Mesothelial cell of epicardium (in vitro differentiated cells): ENCODE data around the gene UTS2B. TPM values are rescaled to one million over a fixed set of nuclear protein-coding genes. Genes with fewer than 3 reads are reported as not detected.

Source experiments
- DNase-seq, 2 experiments: peaks; one replicate each; pipeline ENCODE4 v3.0.0; 2021; ENCODE audit warnings: low spot score in 2 of 2; ENCODE audit not compliant: unreplicated experiment in 2 of 2
- H3K27ac Mint-ChIP-seq: 2 replicates; pipeline ENCODE4 v1.8.0; 2021; ENCODE audit warnings: mixed read lengths
- H3K27me3 Mint-ChIP-seq: 2 replicates; pipeline ENCODE4 v1.8.0; 2021; ENCODE audit warnings: low read depth, mixed read lengths
- H3K36me3 Mint-ChIP-seq: 2 replicates; pipeline ENCODE4 v1.8.0; 2021; ENCODE audit warnings: mixed read lengths
- H3K4me1 Mint-ChIP-seq: 2 replicates; pipeline ENCODE4 v1.8.0; 2021; ENCODE audit warnings: mixed read lengths
- H3K4me3 Mint-ChIP-seq: 2 replicates; pipeline ENCODE4 v1.8.0; 2021; ENCODE audit warnings: mild to moderate bottlenecking, moderate library complexity, mixed read lengths
- H3K9me3 Mint-ChIP-seq: 2 replicates; pipeline ENCODE4 v1.8.0; 2021; ENCODE audit warnings: mixed read lengths
- total RNA-seq: library from RNA; stranded (reverse); gene quantifications from 3 replicates; pipeline ENCODE4 v1.2.1, GENCODE V29; 2021
- TF ChIP-seq, protein P1 (sequence below): fragments of 200-600 bp; sonication (generic); IDR thresholded peaks from one replicate; pipeline ENCODE4 v1.5.0; 2021; ENCODE audit warnings: antibody characterized with exemption; ENCODE audit not compliant: unreplicated experiment

The UTS2B gene
- total RNA-seq, 1 donor from 2014 or later, result 0.60 TPM

DNA sequence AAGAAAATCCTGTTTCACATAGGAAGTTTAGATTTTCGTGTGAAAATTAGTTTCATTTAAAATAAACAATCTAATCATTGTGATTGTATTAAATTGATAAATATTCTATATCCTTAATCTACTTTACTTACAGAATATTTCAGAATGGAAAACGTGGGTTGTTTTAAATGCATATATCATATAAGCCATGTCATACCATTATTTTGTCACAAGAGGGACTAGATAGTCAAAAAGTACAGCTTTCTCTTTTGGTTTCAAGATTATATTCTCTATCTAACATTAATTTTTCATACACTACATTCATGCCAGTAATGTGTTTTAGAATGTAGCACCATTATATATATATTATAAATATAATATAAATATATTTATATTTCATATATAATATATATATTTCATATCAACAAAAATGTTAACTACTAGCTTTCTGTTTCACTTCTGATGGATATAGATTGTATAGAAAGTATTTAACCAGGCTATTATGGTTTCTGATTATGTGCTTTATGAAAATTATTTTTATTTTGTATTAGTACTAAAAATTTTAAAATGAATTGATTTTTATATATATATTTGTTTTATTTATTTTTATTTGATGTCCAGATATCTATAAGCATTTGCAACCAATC is 86.0 kb downstream of the UTS2B start:
- Mint-ChIP-seq H3K9me3 (no peaks in the 10 kb centered on the region), H3K4me1 (peaks cover 4% of the 10 kb centered on the region), H3K4me3 (no peak overlapping the region), H3K27ac (no peak overlapping the region), H3K27me3 (no peaks in the 10 kb centered on the region), H3K36me3 (no peaks in the 10 kb centered on the region)
- TF ChIP-seq, protein P1, sequence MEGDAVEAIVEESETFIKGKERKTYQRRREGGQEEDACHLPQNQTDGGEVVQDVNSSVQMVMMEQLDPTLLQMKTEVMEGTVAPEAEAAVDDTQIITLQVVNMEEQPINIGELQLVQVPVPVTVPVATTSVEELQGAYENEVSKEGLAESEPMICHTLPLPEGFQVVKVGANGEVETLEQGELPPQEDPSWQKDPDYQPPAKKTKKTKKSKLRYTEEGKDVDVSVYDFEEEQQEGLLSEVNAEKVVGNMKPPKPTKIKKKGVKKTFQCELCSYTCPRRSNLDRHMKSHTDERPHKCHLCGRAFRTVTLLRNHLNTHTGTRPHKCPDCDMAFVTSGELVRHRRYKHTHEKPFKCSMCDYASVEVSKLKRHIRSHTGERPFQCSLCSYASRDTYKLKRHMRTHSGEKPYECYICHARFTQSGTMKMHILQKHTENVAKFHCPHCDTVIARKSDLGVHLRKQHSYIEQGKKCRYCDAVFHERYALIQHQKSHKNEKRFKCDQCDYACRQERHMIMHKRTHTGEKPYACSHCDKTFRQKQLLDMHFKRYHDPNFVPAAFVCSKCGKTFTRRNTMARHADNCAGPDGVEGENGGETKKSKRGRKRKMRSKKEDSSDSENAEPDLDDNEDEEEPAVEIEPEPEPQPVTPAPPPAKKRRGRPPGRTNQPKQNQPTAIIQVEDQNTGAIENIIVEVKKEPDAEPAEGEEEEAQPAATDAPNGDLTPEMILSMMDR, result peak; percentile 64
- no peak for DNase-seq

DNA sequence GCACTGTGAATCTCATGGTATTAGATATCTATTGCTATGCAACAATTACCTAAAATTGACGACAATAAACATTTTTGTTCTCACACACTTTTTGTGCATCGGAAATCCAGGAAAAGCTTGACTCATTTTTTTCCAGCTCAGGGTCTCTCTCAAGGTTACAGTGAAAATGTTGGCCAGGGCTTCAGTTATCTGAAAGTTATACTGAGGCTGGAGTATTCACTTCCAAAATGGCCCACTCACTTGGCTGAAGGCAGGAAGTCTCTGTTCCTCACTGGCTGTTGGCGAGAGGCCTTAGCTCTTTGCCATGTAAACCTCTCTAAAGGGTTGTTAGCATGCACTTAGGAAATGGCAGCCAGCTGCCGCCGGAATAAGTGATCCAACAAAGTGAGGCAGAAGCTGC is 89.8 kb downstream of the UTS2B start:
- Mint-ChIP-seq H3K9me3 (no peaks in the 10 kb centered on the region), H3K27ac (no peak overlapping the region), H3K4me3 (no peak overlapping the region), H3K36me3 (no peaks in the 10 kb centered on the region), H3K4me1 (peaks cover 23% of the 10 kb centered on the region), H3K27me3 (no peaks in the 10 kb centered on the region)
- no peak for DNase-seq
- TF ChIP-seq, protein P1, result no peak

DNA sequence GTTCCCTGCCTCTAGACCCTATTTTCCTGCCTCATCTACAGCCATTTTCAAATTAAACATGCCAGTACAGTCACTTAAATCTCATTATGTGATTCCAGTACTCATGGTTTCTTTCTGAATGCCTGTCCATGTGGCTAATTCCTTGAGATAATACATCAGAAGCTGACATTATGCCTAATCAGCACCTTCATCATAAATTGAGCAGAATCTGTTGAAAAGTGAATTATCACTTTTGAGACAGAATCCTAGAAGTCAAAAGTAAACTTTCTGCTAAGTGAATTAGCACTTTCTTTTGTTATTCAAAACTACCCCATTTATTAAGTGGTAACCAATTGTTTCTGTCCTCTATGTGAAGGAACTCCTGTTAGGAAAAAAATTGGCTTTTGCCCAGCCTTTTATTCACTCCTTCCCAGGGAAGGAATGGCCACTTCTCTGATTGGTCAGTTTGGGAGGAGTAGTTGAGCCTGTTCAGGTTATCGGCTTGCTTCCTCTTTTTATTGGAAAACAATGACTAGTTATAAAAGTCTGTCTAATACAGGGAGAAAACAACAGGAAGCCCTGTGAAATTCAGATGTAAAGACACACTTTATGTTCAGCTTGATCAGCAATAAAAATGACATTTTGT is 90.8 kb downstream of the UTS2B start:
- H3K27me3 Mint-ChIP-seq, result no peaks in the 10 kb centered on the region
- DNase-seq, result no peak

DNA sequence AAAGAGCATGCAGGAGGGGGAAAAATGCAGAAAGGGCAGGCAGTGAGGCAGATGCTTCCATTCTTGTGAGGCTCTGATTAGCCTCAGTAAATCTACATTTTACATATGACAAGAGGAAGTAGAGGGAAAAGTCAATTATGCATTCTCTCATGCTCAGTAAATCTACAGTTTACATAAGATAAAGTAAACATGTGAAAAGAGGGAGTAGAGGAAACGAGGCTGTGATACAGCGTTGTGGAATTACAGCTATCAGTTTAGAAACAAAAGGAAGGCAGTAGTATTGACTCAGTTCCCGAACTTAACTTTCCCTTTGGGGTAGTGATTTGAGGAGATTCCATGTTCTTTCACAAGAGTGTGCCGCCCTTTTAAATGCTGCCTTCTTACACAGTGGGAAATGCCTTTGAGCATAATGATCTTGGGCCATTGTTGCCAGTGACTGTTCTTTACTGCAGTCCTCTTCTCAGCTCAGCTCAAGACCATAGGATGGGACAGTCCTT is 92.0 kb downstream of the UTS2B start:
- H3K9me3 Mint-ChIP-seq, result no peaks in the 10 kb centered on the region
- H3K36me3 Mint-ChIP-seq, result no peaks in the 10 kb centered on the region
- H3K27ac Mint-ChIP-seq, result no peak overlapping the region
- H3K4me3 Mint-ChIP-seq, result no peak overlapping the region
- no peak for DNase-seq
- no peaks in the 10 kb centered on the region for H3K27me3 Mint-ChIP-seq
- TF ChIP-seq, protein P1, result no peak
- H3K4me1 Mint-ChIP-seq, result peaks cover 23% of the 10 kb centered on the region

More for the DNA sequence above, 90.8 kb downstream of the UTS2B start:
- no peaks in the 10 kb centered on the region for H3K36me3 Mint-ChIP-seq
- H3K27ac Mint-ChIP-seq, result no peak overlapping the region
- no peak overlapping the region for H3K4me3 Mint-ChIP-seq
- H3K4me1 Mint-ChIP-seq, result peaks cover 23% of the 10 kb centered on the region
- TF ChIP-seq, protein P1, result no peak
- no peaks in the 10 kb centered on the region for H3K9me3 Mint-ChIP-seq

DNA sequence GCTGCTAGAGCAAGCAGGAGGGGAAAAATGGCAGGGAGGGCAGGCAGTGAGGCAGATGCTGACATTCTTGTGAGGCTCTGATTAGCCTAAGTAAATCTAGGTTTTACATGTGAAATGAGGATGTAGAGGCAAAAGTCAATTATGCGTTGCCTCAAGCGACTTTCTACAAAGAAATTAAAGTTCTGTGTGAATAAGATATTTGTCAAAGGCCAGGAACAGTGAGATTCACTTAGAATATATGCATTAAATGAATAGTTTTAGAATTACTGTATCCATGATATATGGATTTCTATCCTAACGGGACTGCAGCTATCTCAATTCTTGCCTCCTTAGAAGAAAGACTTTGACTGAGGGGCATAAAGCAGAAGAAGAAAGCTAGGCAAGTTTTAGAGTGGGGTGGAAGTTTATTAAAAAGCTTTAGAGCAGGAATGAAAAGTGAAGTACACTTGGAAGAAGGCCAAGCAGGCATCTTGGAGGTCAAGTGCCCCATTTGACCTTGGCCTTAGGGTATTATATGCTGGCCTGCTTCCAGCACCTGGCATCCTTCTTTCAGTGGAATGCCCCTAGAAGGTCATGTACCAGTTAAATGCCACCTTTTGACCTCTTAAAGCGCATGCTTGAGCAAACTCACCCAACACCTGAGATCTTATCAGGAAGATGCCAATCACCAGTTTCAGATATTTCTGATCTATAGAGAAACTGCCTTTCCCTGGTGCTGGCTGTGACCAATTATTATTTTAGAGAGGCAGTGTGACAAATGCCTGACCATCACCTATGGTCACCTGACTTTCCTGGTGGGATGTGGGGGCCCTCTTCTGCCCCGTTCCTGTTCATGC is 93.1 kb downstream of the UTS2B start:
- DNase-seq, result no peak
- TF ChIP-seq, protein P1, result no peak
- Mint-ChIP-seq H3K4me1 (peaks cover 21% of the 10 kb centered on the region), H3K27me3 (no peaks in the 10 kb centered on the region), H3K36me3 (no peaks in the 10 kb centered on the region), H3K9me3 (no peaks in the 10 kb centered on the region), H3K4me3 (no peak overlapping the region), H3K27ac (peak overlapping the region; percentile 55)
